ENCODE results near the gene LRRC59. TPM values are rescaled to one million over a fixed set of nuclear protein-coding genes. Genes with fewer than 3 reads are reported as not detected.
"Not testable (repeated sequence)": the region's sequence is repeated elsewhere in the genome, so short reads cannot be mapped to it uniquely, and the experiment has no call there.

Gene LRRC59
- total RNA-seq, 4 donors from 2014 or later, result 57.0 to 89.1 (median 73.2) TPM

- no peaks in the 10 kb centered on the region for H3K9me3 ChIP-seq
- peak; percentile 8 to 26 for TF ChIP-seq POLR2A (IDR thresholded peaks at IDR 0.05)
- no peak for TF ChIP-seq CTCF (IDR thresholded peaks at IDR 0.05)
- peak within 1 kb of the TSS; percentile 80 to 99 (median 86) for H3K4me3 ChIP-seq
- no peaks in the 10 kb centered on the region for H3K27me3 ChIP-seq
- peak; percentile 88 to 96 (median 92) for DNase-seq
- peak within 1 kb of the TSS; percentile 54 to 85 (median 72) for H3K27ac ChIP-seq
- no peaks in the 10 kb centered on the region for H3K36me3 ChIP-seq
- peaks cover 0 to 19% (median 8%) of the 10 kb centered on the region in 4 donors for H3K4me1 ChIP-seq
Observed at GRCh38 chr17:50345432-50346312, 51.7 kb downstream of the LRRC59 start, which contains the start of gene XYLT2. Gene XYLT2 (plus strand): TSS chr17:50346126. CDS start chr17:50346141, 15 bp downstream.

- no peak for TF ChIP-seq CTCF (IDR thresholded peaks at IDR 0.05)
- Histone ChIP-seq H3K4me3 (no peak overlapping the region), H3K9me3 (no peaks in the 10 kb centered on the region), H3K36me3 (no peaks in the 10 kb centered on the region), H3K4me1 (peaks cover 0 to 19% (median 8%) of the 10 kb centered on the region in 4 donors), H3K27ac (no peak overlapping the region), H3K27me3 (no peaks in the 10 kb centered on the region)
- DNase-seq, result peak in 1 of 3 donors; percentile 45
Observed at GRCh38 chr17:50344731-50345365, 52.5 kb downstream of the LRRC59 start.

- no peaks in the 10 kb centered on the region for H3K9me3 ChIP-seq
- H3K36me3 ChIP-seq, result no peaks in the 10 kb centered on the region
- H3K27ac ChIP-seq, result no peak overlapping the region
- H3K4me3 ChIP-seq, result no peak overlapping the region
- DNase-seq, result peak in 1 of 3 donors; percentile 5
- H3K4me1 ChIP-seq, result no peaks in the 10 kb centered on the region
- no peak for TF ChIP-seq CTCF (IDR thresholded peaks at IDR 0.05)
- TF ChIP-seq POLR2A (IDR thresholded peaks at IDR 0.05), result no peak
- no peaks in the 10 kb centered on the region for H3K27me3 ChIP-seq
Observed at GRCh38 chr17:50339381-50339780, 57.9 kb downstream of the LRRC59 start.

- H3K4me3 ChIP-seq, result no peak overlapping the region
- no peaks in the 10 kb centered on the region for H3K36me3 ChIP-seq
- H3K27me3 ChIP-seq, result no peaks in the 10 kb centered on the region
- H3K4me1 ChIP-seq, result no peaks in the 10 kb centered on the region
- no peak for DNase-seq
- no peaks in the 10 kb centered on the region for H3K9me3 ChIP-seq
- no peak for TF ChIP-seq POLR2A (IDR thresholded peaks at IDR 0.05)
- TF ChIP-seq CTCF (IDR thresholded peaks at IDR 0.05), result no peak
- no peak overlapping the region for H3K27ac ChIP-seq
Observed at GRCh38 chr17:50338645-50339044, 58.7 kb downstream of the LRRC59 start.

- Histone ChIP-seq H3K27ac (no peak overlapping the region), H3K9me3 (no peaks in the 10 kb centered on the region), H3K27me3 (no peaks in the 10 kb centered on the region), H3K4me3 (no peak overlapping the region), H3K36me3 (no peaks in the 10 kb centered on the region), H3K4me1 (no peaks in the 10 kb centered on the region)
- no peak for TF ChIP-seq POLR2A (IDR thresholded peaks at IDR 0.05)
- no peak for TF ChIP-seq CTCF (IDR thresholded peaks at IDR 0.05)
- no peak for DNase-seq
Observed at GRCh38 chr17:50337956-50338355, 59.4 kb downstream of the LRRC59 start.

GRCh38 chr17:50333291-50334057 lies 63.8 kb downstream of the LRRC59 start:
- DNase-seq, H3K4me1 ChIP-seq, H3K4me3 ChIP-seq, H3K27me3 ChIP-seq, H3K27ac ChIP-seq, H3K36me3 ChIP-seq, H3K9me3 ChIP-seq: not testable (repeated sequence)
